ENCODE data around the gene ELOVL1. TPM values are rescaled to one million over a fixed set of nuclear protein-coding genes. Genes with fewer than 3 reads are reported as not detected.

ELOVL1 gene
- total RNA-seq, 1 experiment from 2014 or later: 21.6 TPM

DNA sequence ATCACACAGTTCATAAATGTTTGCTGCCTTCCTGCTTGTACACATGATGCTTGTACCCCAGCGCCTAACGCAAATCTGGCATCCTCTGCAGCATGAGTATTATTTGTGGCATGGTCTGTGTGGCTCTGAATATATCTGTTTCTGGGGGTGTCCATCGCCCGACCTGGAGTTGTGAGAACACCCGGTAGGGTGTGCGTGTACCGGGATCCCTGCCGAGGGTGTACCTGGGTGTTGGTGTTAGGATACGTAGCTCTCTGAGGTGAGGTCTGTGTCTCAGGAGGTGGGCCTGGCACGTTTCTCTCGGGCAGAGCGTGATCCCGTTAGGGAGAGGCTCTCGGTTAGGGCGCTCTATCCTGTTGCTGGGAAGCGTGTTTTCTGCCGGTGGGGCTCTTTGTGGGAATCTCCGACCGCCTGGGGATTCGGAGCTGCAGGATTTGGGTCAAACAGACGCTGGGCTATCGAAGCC is 19.4 kb downstream of the ELOVL1 start:
- H3K4ac ChIP-seq (ENCODE audit: low read depth, low read length): no peak overlapping the region
- DNase-seq: no peak
- H3T11ph ChIP-seq (ENCODE audit: low read length): no peak overlapping the region
- H2BK20ac ChIP-seq (ENCODE audit: low read depth, low read length, poor library complexity, severe bottlenecking): no peak overlapping the region
- peaks cover 35 to 53% of the 10 kb centered on the region in 2 experiments for H3K4me1 Mint-ChIP-seq
- H3K9me3 Mint-ChIP-seq: no peaks in the 10 kb centered on the region
- H3K27ac Mint-ChIP-seq: peak overlapping the region in 2 of 3 experiments; percentile 1 to 33; a peak in 2 of 7 replicates
- H3K23me2 ChIP-seq (ENCODE audit: insufficient read length, low read depth, low read length, poor library complexity, severe bottlenecking): peaks cover 10% of the 10 kb centered on the region
- peak overlapping the region; percentile 85 for H3K14ac ChIP-seq (ENCODE audit: insufficient read depth, low read length)
- peaks cover 5% of the 10 kb centered on the region for H3K4me1 ChIP-seq (ENCODE audit: insufficient read depth, low read length)
- H2AK5ac ChIP-seq (ENCODE audit: insufficient read length, low read length): no peak overlapping the region
- H3K4me3 Mint-ChIP-seq: peak overlapping the region; percentile 58 to 77
- H3K9me3 ChIP-seq (ENCODE audit: control insufficient read depth, low read depth, low read length): no peaks in the 10 kb centered on the region
- no peak overlapping the region for H2BK120ac ChIP-seq (ENCODE audit: low read depth, low read length, poor library complexity, severe bottlenecking)
- TF ChIP-seq CTCF (conservative IDR thresholded peaks at IDR 0.05): no peak
- no peak overlapping the region for H3K23ac ChIP-seq (ENCODE audit: insufficient read length, low read depth, low read length)
- H3K27me3 ChIP-seq (ENCODE audit: insufficient read depth, low read length): peaks cover 4% of the 10 kb centered on the region
- H2BK12ac ChIP-seq (ENCODE audit: insufficient read length, low read depth, low read length): no peak overlapping the region
- H3K27ac ChIP-seq (ENCODE audit: insufficient read length, low read depth, low read length): no peak overlapping the region
- no peak overlapping the region for H2AFZ ChIP-seq (ENCODE audit: low read length)
- H3K36me3 Mint-ChIP-seq (ENCODE audit: insufficient read depth in 1 of 3, low read depth in 3 of 3): no peaks in the 10 kb centered on the region
- WGBS (ENCODE audit: extremely low coverage, insufficient read length, low lambda C conversion rate): no CpG with 5 or more reads among the region's 22 CpGs
- no peaks in the 10 kb centered on the region for H4K20me1 ChIP-seq (ENCODE audit: control insufficient read depth, insufficient read depth, insufficient read length)
- H3K9ac ChIP-seq (ENCODE audit: extremely low read depth, insufficient read length, low read length): peak overlapping the region; percentile 73
- no peaks in the 10 kb centered on the region for H3K79me2 ChIP-seq (ENCODE audit: insufficient read depth, low read length)
- no peak overlapping the region for H4K91ac ChIP-seq (ENCODE audit: insufficient read length, low read depth, low read length)
- H3K56ac ChIP-seq (ENCODE audit: insufficient read length, low read depth, low read length): no peak overlapping the region
- no peak overlapping the region for H2BK5ac ChIP-seq (ENCODE audit: insufficient read length, low read length)
- H3K27me3 Mint-ChIP-seq (ENCODE audit: low read depth): peaks cover 16% of the 10 kb centered on the region
- no peak overlapping the region for H4K8ac ChIP-seq (replicated peaks; ENCODE audit: insufficient read length, low read depth, low read length)
- no peaks in the 10 kb centered on the region for H3K79me1 ChIP-seq (ENCODE audit: insufficient read depth, low read depth, low read length, poor library complexity, severe bottlenecking)
- H2BK15ac ChIP-seq (ENCODE audit: low read depth, low read length): no peak overlapping the region
- peak overlapping the region; percentile 77 for H3K4me2 ChIP-seq (ENCODE audit: insufficient read depth, insufficient read length, low read length)
- no peak overlapping the region for H4K5ac ChIP-seq (ENCODE audit: insufficient read length, low read depth, low read length)
- peak overlapping the region; percentile 87 for H3K18ac ChIP-seq (ENCODE audit: insufficient read length, low read depth, low read length)
